GM12875 (cell line): ENCODE measurements around the gene NRCAM.

Experiments used
- H3K4me3 ChIP-seq: one replicate; pipeline ENCODE4 v1.5.1; 2011; ENCODE audit warnings: low read depth, low read length, control low read depth
- CTCF ChIP-seq: IDR thresholded peaks from 2 replicates; pipeline ENCODE4 v1.5.1; 2011; ENCODE audit warnings: low read depth, mild to moderate bottlenecking, control low read depth, inconsistent platforms, low read length, moderate library complexity, borderline replicate concordance; ENCODE audit not compliant: insufficient read depth

The NRCAM gene

GRCh38 chr7:108367314-108367713, 88.9 kb downstream of the NRCAM start:
- TF ChIP-seq CTCF: no peak
- H3K4me3 ChIP-seq: no peak overlapping the region

- no peak for TF ChIP-seq CTCF
- H3K4me3 ChIP-seq: no peak overlapping the region
Measured at GRCh38 chr7:108363659-108364058, 92.6 kb downstream of the NRCAM start.

GRCh38 chr7:108360058-108360800, 96.0 kb downstream of the NRCAM start:
- no peak overlapping the region for H3K4me3 ChIP-seq
- TF ChIP-seq CTCF: no peak

- H3K4me3 ChIP-seq: no peak overlapping the region
- TF ChIP-seq CTCF: no peak
Measured at GRCh38 chr7:108358553-108358952, 97.7 kb downstream of the NRCAM start.

- no peak overlapping the region for H3K4me3 ChIP-seq
- TF ChIP-seq CTCF: no peak
Measured at GRCh38 chr7:108351729-108352131, 104.5 kb downstream of the NRCAM start.

GRCh38 chr7:108348913-108349312, 107.3 kb downstream of the NRCAM start:
- TF ChIP-seq CTCF: no peak
- no peak overlapping the region for H3K4me3 ChIP-seq

- no peak for TF ChIP-seq CTCF
- H3K4me3 ChIP-seq: no peak overlapping the region
Measured at GRCh38 chr7:108347616-108348015, 108.6 kb downstream of the NRCAM start.
